Large intestine (tissue), 3 donors: ENCODE results near the gene KDM3A. TPM values are rescaled to one million over a fixed set of nuclear protein-coding genes. Genes with fewer than 3 reads are reported as not detected.

Experiments used
- DNase-seq, 2 donors: peaks; one replicate each; pipeline versions ENCODE4 v3.0.0 to v3.0.0-alpha.2; 2013
- H3K27ac ChIP-seq: one replicate; pipeline ENCODE4 v1.5.1; 2013; ENCODE audit warnings: low read length
- H3K27me3 ChIP-seq: 2 replicates; pipeline ENCODE4 v1.6.1; 2013; ENCODE audit warnings: low read length; ENCODE audit not compliant: control insufficient read depth, insufficient read depth
- H3K36me3 ChIP-seq: 2 replicates; pipeline ENCODE4 v1.6.1; 2013; ENCODE audit warnings: low read length; ENCODE audit not compliant: control insufficient read depth, insufficient read depth
- H3K4me1 ChIP-seq: one replicate; pipeline ENCODE4 v1.6.1; 2013; ENCODE audit warnings: low read length; ENCODE audit not compliant: control insufficient read depth, insufficient read depth
- H3K4me3 ChIP-seq: one replicate; pipeline ENCODE4 v1.5.1; 2013; ENCODE audit warnings: low read length
- H3K9me3 ChIP-seq: one replicate; pipeline ENCODE4 v1.6.1; 2013; ENCODE audit warnings: mild to moderate bottlenecking, low read depth, low read length, moderate library complexity; ENCODE audit not compliant: control insufficient read depth
- WGBS: methylation state at CpG from one replicate; pipeline ENCODE4 v1.1.5; 2013; ENCODE audit warnings: low lambda C conversion rate; ENCODE audit not compliant: insufficient coverage; 5-methylcytosine and 5-hydroxymethylcytosine counted together
- polyA plus RNA-seq: library from polyadenylated mRNA; unstranded; fragments of 120-200 nt; gene quantifications from one replicate; pipeline ENCODE4 v1.2.1, GENCODE V29; 2013

The KDM3A gene
- polyA plus RNA-seq, 1 donor, result 46.3 TPM

- peaks cover 65% of the 10 kb centered on the region for H3K36me3 ChIP-seq
- no peak for DNase-seq
- H3K27ac ChIP-seq, result no peak overlapping the region
- 100% methylated on average over 2 of the region's 6 CpGs for WGBS
- no peaks in the 10 kb centered on the region for H3K27me3 ChIP-seq
- H3K9me3 ChIP-seq, result no peaks in the 10 kb centered on the region
- H3K4me3 ChIP-seq, result no peak overlapping the region
- H3K4me1 ChIP-seq, result no peaks in the 10 kb centered on the region
Observed at GRCh38 chr2:86471637-86472036, 30.5 kb downstream of the KDM3A start.

DNA sequence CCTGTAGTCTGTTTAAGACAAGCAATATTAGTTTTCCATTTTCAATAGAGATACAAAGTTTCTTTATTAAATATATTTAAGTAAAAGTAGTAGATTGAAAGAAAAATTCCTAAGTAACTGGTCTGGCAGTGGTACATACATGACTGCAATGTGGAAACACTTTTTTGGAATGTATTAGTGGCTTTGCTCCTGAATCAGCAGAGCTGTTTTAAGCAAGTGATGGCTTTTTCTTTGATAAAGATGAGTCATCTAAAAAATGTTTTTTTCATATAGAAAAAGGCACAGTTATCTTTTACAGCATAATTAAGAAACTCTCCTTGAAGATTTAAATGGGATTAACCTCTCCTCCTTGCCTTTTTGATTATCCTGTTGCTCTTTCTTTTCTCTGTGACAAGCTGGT lies 34.9 kb downstream of the KDM3A start:
- H3K9me3 ChIP-seq, result no peaks in the 10 kb centered on the region
- peaks cover 86% of the 10 kb centered on the region for H3K36me3 ChIP-seq
- H3K27me3 ChIP-seq, result no peaks in the 10 kb centered on the region
- H3K4me1 ChIP-seq, result no peaks in the 10 kb centered on the region
- H3K4me3 ChIP-seq, result no peak overlapping the region
- DNase-seq, result no peak
- H3K27ac ChIP-seq, result no peak overlapping the region

- H3K27me3 ChIP-seq, result no peaks in the 10 kb centered on the region
- H3K36me3 ChIP-seq, result peaks cover 88% of the 10 kb centered on the region
- H3K27ac ChIP-seq, result no peak overlapping the region
- WGBS, result no CpG with 5 or more reads among the region's 3 CpGs
- no peaks in the 10 kb centered on the region for H3K9me3 ChIP-seq
- no peak for DNase-seq
- H3K4me1 ChIP-seq, result no peaks in the 10 kb centered on the region
- H3K4me3 ChIP-seq, result no peak overlapping the region
Observed at GRCh38 chr2:86476918-86477317, 35.7 kb downstream of the KDM3A start.

DNA sequence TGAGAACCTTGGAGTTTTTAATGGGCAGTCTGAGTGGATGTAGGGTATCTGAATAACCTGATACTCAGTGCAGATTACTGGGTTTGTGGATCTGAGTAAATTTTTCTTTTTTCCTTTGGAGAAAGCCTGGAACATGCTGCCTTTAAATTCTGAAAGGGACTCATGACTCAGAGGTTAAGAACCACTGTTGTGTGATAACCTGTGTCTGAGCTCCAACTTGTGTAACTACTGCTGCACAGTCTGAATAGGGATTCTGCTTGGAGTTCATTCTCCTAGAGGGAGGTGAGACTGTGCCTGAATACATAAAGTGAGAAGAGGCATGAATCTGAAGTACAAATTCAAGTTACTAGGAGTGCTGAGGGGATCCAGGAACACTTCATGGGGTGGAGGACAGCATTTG lies 36.2 kb downstream of the KDM3A start:
- Histone ChIP-seq H3K27ac (no peak overlapping the region), H3K4me1 (no peaks in the 10 kb centered on the region), H3K9me3 (no peaks in the 10 kb centered on the region), H3K36me3 (peaks cover 89% of the 10 kb centered on the region), H3K27me3 (no peaks in the 10 kb centered on the region), H3K4me3 (no peak overlapping the region)
- DNase-seq, result no peak

DNA sequence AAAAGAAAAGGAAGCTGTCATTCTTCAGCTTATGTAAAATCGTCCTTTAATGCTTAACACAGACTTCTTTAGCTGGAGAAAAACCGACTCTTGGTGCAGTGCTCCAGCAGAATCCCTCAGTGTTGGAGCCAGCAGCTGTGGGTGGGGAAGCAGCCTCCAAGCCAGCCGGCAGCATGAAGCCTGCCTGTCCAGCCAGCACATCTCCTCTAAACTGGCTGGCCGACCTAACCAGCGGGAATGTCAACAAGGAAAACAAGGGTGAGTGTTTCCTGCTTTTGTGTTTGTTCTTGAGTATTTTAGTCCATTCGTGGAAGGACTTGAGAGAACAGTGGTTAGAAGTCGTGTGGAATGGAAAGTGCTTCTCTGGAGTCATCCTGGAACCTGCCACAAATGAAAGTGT lies 38.9 kb downstream of the KDM3A start:
- Histone ChIP-seq H3K36me3 (peaks cover 89% of the 10 kb centered on the region), H3K27ac (no peak overlapping the region), H3K4me3 (no peak overlapping the region), H3K4me1 (no peaks in the 10 kb centered on the region), H3K27me3 (no peaks in the 10 kb centered on the region), H3K9me3 (no peaks in the 10 kb centered on the region)
- WGBS, result 54% methylated on average over 2 of the region's 7 CpGs
- no peak for DNase-seq

- H3K36me3 ChIP-seq, result peaks cover 90% of the 10 kb centered on the region
Observed at GRCh38 chr2:86482034-86482433, 40.9 kb downstream of the KDM3A start.

DNA sequence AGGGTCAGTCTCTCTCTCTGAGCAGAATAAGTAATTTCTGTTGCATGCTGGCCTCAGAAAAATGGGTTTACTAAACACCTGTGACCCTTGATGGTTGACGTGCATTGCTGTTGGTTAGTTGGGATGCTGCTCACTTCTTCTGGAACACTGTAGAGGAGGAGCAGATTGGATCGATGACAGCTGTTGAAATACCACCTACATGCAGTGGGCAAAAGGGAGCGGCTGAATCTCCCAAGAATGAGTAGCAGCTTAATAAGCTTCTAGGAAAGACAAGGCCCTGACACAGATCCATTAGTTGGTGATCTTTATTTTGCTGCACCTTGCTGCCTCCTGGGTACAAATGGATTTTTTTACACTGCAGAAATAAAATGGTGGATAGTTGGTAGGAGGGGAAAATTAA lies 43.2 kb downstream of the KDM3A start:
- no peak for DNase-seq
- Histone ChIP-seq H3K27me3 (no peaks in the 10 kb centered on the region), H3K27ac (no peak overlapping the region), H3K4me3 (no peak overlapping the region), H3K36me3 (peaks cover 87% of the 10 kb centered on the region), H3K9me3 (no peaks in the 10 kb centered on the region), H3K4me1 (no peaks in the 10 kb centered on the region)
- WGBS, result no CpG with 5 or more reads among the region's 3 CpGs

More at GRCh38 chr2:86482034-86482433, 40.9 kb downstream of the KDM3A start:
- 83% methylated on average over 1 of the region's 3 CpGs for WGBS
- Histone ChIP-seq H3K4me3 (no peak overlapping the region), H3K27ac (no peak overlapping the region), H3K4me1 (no peaks in the 10 kb centered on the region), H3K9me3 (no peaks in the 10 kb centered on the region), H3K27me3 (no peaks in the 10 kb centered on the region)
- no peak for DNase-seq

- Histone ChIP-seq H3K9me3 (no peaks in the 10 kb centered on the region), H3K27ac (no peak overlapping the region), H3K27me3 (no peaks in the 10 kb centered on the region), H3K4me1 (no peaks in the 10 kb centered on the region), H3K36me3 (peaks cover 87% of the 10 kb centered on the region), H3K4me3 (no peak overlapping the region)
- DNase-seq, result no peak
Observed at GRCh38 chr2:86485103-86485502, 43.9 kb downstream of the KDM3A start.

GRCh38 chr2:86485802-86486201 lies 44.6 kb downstream of the KDM3A start:
- no peaks in the 10 kb centered on the region for H3K27me3 ChIP-seq
- H3K4me3 ChIP-seq, result no peak overlapping the region
- no peak overlapping the region for H3K27ac ChIP-seq
- no peaks in the 10 kb centered on the region for H3K9me3 ChIP-seq
- peaks cover 87% of the 10 kb centered on the region for H3K36me3 ChIP-seq
- H3K4me1 ChIP-seq, result no peaks in the 10 kb centered on the region
- WGBS, result no CpG with 5 or more reads among the region's 3 CpGs
- no peak for DNase-seq

GRCh38 chr2:86487062-86487461 lies 45.9 kb downstream of the KDM3A start:
- Histone ChIP-seq H3K27me3 (no peaks in the 10 kb centered on the region), H3K9me3 (no peaks in the 10 kb centered on the region), H3K4me1 (no peaks in the 10 kb centered on the region), H3K4me3 (no peak overlapping the region), H3K27ac (no peak overlapping the region), H3K36me3 (peaks cover 86% of the 10 kb centered on the region)
- no peak for DNase-seq
- WGBS, result no CpG with 5 or more reads among the region's 2 CpGs

GRCh38 chr2:86488561-86489250 lies 47.5 kb downstream of the KDM3A start:
- 86% methylated on average over 1 of the region's 7 CpGs for WGBS
- no peak overlapping the region for H3K27ac ChIP-seq

More at GRCh38 chr2:86488561-86489250, 47.5 kb downstream of the KDM3A start:
- Histone ChIP-seq H3K27me3 (no peaks in the 10 kb centered on the region), H3K4me3 (no peak overlapping the region), H3K36me3 (peaks cover 75% of the 10 kb centered on the region), H3K4me1 (no peaks in the 10 kb centered on the region), H3K9me3 (no peaks in the 10 kb centered on the region)
- DNase-seq, result no peak
